WTC11 (cell line): ENCODE results near the gene TSEN54. TPM values are rescaled to one million over a fixed set of nuclear protein-coding genes. Genes with fewer than 3 reads are reported as not detected.

ENCODE experiments used
- ATAC-seq: fragments of 200-7000 bp; cut with Tn5 transposase; 2 replicates; pipeline ENCODE4 v1.10.0; 2021; ENCODE audit warnings: mild to moderate bottlenecking, moderate library complexity
- CTCF ChIA-PET: fragments of 300-600 bp; sonication (Branson Sonifier 250); formaldehyde crosslinking; loops from one replicate; lab custom pipeline; 2021; ENCODE audit warnings: antibody characterized with exemption; lab: Charles Lee
- POLR2A ChIA-PET: fragments of 350-600 bp; sonication (Branson Sonifier 250); formaldehyde crosslinking; loops from one replicate; lab custom pipeline; 2021; ENCODE audit warnings: antibody characterized with exemption; lab: Charles Lee
- DNase-seq: peaks from one replicate; pipeline ENCODE4 v3.0.0; 2021; ENCODE audit warnings: low spot score
- H3K27ac Mint-ChIP-seq: 2 replicates; pipeline ENCODE4 v1.8.0; 2021; ENCODE audit warnings: mixed read lengths
- H3K27me3 Mint-ChIP-seq: 2 replicates; pipeline ENCODE4 v1.8.0; 2021; ENCODE audit warnings: low read depth, mild to moderate bottlenecking, moderate library complexity, mixed read lengths
- H3K36me3 Mint-ChIP-seq: 2 replicates; pipeline ENCODE4 v1.8.0; 2021; ENCODE audit warnings: mixed read lengths
- H3K4me1 Mint-ChIP-seq: 2 replicates; pipeline ENCODE4 v1.8.0; 2022; ENCODE audit warnings: mixed read lengths
- H3K4me3 Mint-ChIP-seq: 2 replicates; pipeline ENCODE4 v1.8.0; 2021; ENCODE audit warnings: mild to moderate bottlenecking, moderate library complexity, mixed read lengths
- H3K9me3 Mint-ChIP-seq: 2 replicates; pipeline ENCODE4 v1.8.0; 2021; ENCODE audit warnings: mixed read lengths
- EMX1 ChIP-seq: fragments of 250-450 bp; sonication (Bioruptor Pico); IDR thresholded peaks from 2 replicates; pipeline ENCODE4 v1.8.0; 2021; ENCODE audit warnings: mild to moderate bottlenecking
- FOXJ3 ChIP-seq: sonication (generic); formaldehyde crosslinking; IDR thresholded peaks from 2 replicates; pipeline ENCODE4 v1.9.0; 2021; ENCODE audit warnings: missing genetic modification reagents, mild to moderate bottlenecking, borderline replicate concordance
- GRHL2 ChIP-seq: fragments of 250-450 bp; sonication (Bioruptor Pico); IDR thresholded peaks from 2 replicates; pipeline ENCODE4 v1.8.0; 2022; ENCODE audit warnings: mild to moderate bottlenecking, moderate library complexity; ENCODE audit not compliant: insufficient replicate concordance, severe bottlenecking
- HMGA2 ChIP-seq: fragments of 250-450 bp; sonication (Bioruptor Pico); IDR thresholded peaks from 2 replicates; pipeline ENCODE4 v1.4.0; 2021; ENCODE audit warnings: mild to moderate bottlenecking, moderate library complexity
- JAZF1 ChIP-seq: fragments of 250-450 bp; sonication (Bioruptor Pico); IDR thresholded peaks from 2 replicates; pipeline ENCODE4 v1.9.0; 2021; ENCODE audit warnings: moderate library complexity, mild to moderate bottlenecking, inconsistent platforms
- NFATC4 ChIP-seq: fragments of 250-450 bp; sonication (Bioruptor Pico); IDR thresholded peaks from 2 replicates; pipeline ENCODE4 v1.9.0; 2021; ENCODE audit warnings: mild to moderate bottlenecking
- RORB ChIP-seq: fragments of 250-450 bp; sonication (Bioruptor Pico); IDR thresholded peaks from 2 replicates; pipeline ENCODE4 v1.9.0; 2021; ENCODE audit warnings: mild to moderate bottlenecking
- SMAD3 ChIP-seq: sonication (generic); formaldehyde crosslinking; IDR thresholded peaks from 2 replicates; pipeline ENCODE4 v1.8.0; 2022; ENCODE audit warnings: missing genetic modification reagents, mild to moderate bottlenecking, borderline replicate concordance
- TCF7 ChIP-seq: sonication (generic); formaldehyde crosslinking; IDR thresholded peaks from 2 replicates; pipeline ENCODE4 v1.8.0; 2022; ENCODE audit warnings: mild to moderate bottlenecking, low read depth, missing genetic modification reagents, moderate library complexity
- TP53 ChIP-seq: sonication (generic); formaldehyde crosslinking; IDR thresholded peaks from 2 replicates; pipeline ENCODE4 v1.8.1; 2023; ENCODE audit warnings: mild to moderate bottlenecking, missing genetic modification reagents
- ZMAT4 ChIP-seq: fragments of 250-450 bp; sonication (Bioruptor Pico); IDR thresholded peaks from 2 replicates; pipeline ENCODE4 v1.9.0; 2021; ENCODE audit warnings: mild to moderate bottlenecking
- ZNF121 ChIP-seq: sonication (generic); formaldehyde crosslinking; IDR thresholded peaks from 2 replicates; pipeline ENCODE4 v1.8.0; 2023; ENCODE audit warnings: missing genetic modification reagents
- ZNF219 ChIP-seq: sonication (generic); formaldehyde crosslinking; IDR thresholded peaks from 2 replicates; pipeline ENCODE4 v1.8.0; 2023; ENCODE audit warnings: missing genetic modification reagents, mild to moderate bottlenecking, borderline replicate concordance
- ZNF281 ChIP-seq: sonication (generic); formaldehyde crosslinking; IDR thresholded peaks from 2 replicates; pipeline ENCODE4 v1.8.0; 2023; ENCODE audit warnings: mild to moderate bottlenecking, missing genetic modification reagents
- ZNF416 ChIP-seq: fragments of 250-450 bp; sonication (Bioruptor Pico); IDR thresholded peaks from 2 replicates; pipeline ENCODE4 v1.9.0; 2021; ENCODE audit warnings: mild to moderate bottlenecking, inconsistent platforms
- total RNA-seq: library from RNA; stranded (reverse); gene quantifications from 3 replicates; pipeline ENCODE4 v1.2.3, GENCODE V29; 2021
- TF ChIP-seq, protein P1 (sequence below): fragments of 250-450 bp; sonication (Bioruptor Pico); IDR thresholded peaks from 2 replicates; pipeline ENCODE4 v1.9.0; 2021; ENCODE audit warnings: mild to moderate bottlenecking
- TF ChIP-seq, protein P2 (sequence below): sonication (generic); formaldehyde crosslinking; IDR thresholded peaks from 2 replicates; pipeline ENCODE4 v1.8.1; 2022; ENCODE audit warnings: missing genetic modification reagents, borderline replicate concordance
- TF ChIP-seq, protein P3 (sequence below): fragments of 250-450 bp; sonication (Bioruptor Pico); conservative IDR thresholded peaks from 2 replicates; pipeline ENCODE4 v1.9.0; 2021; ENCODE audit warnings: mild to moderate bottlenecking
- TF ChIP-seq, protein P4 (sequence below): fragments of 200-600 bp; IDR thresholded peaks from 2 replicates; pipeline ENCODE4 v1.8.0; 2022; ENCODE audit warnings: antibody characterized with exemption
- TF ChIP-seq, protein P5 (sequence below): fragments of 250-450 bp; sonication (Bioruptor Pico); IDR thresholded peaks from 2 replicates; pipeline ENCODE4 v1.9.0; 2021; ENCODE audit warnings: moderate library complexity, mild to moderate bottlenecking, inconsistent platforms, borderline replicate concordance

The TSEN54 gene
- total RNA-seq, 1 experiment from 2014 or later = 53.4 TPM

- ATAC-seq = no peak
- no peak for DNase-seq
- CTCF ChIA-PET = no interaction called here
- H3K4me1 Mint-ChIP-seq = no peaks in the 10 kb centered on the region
- TF ChIP-seq, protein P1, sequence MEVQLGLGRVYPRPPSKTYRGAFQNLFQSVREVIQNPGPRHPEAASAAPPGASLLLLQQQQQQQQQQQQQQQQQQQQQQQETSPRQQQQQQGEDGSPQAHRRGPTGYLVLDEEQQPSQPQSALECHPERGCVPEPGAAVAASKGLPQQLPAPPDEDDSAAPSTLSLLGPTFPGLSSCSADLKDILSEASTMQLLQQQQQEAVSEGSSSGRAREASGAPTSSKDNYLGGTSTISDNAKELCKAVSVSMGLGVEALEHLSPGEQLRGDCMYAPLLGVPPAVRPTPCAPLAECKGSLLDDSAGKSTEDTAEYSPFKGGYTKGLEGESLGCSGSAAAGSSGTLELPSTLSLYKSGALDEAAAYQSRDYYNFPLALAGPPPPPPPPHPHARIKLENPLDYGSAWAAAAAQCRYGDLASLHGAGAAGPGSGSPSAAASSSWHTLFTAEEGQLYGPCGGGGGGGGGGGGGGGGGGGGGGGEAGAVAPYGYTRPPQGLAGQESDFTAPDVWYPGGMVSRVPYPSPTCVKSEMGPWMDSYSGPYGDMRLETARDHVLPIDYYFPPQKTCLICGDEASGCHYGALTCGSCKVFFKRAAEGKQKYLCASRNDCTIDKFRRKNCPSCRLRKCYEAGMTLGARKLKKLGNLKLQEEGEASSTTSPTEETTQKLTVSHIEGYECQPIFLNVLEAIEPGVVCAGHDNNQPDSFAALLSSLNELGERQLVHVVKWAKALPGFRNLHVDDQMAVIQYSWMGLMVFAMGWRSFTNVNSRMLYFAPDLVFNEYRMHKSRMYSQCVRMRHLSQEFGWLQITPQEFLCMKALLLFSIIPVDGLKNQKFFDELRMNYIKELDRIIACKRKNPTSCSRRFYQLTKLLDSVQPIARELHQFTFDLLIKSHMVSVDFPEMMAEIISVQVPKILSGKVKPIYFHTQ (CRISPR knock-in tag) = no peak
- no peak for TF ChIP-seq TCF7
- no peak for TF ChIP-seq ZNF281 (CRISPR knock-in tag)
- TF ChIP-seq, protein P2, sequence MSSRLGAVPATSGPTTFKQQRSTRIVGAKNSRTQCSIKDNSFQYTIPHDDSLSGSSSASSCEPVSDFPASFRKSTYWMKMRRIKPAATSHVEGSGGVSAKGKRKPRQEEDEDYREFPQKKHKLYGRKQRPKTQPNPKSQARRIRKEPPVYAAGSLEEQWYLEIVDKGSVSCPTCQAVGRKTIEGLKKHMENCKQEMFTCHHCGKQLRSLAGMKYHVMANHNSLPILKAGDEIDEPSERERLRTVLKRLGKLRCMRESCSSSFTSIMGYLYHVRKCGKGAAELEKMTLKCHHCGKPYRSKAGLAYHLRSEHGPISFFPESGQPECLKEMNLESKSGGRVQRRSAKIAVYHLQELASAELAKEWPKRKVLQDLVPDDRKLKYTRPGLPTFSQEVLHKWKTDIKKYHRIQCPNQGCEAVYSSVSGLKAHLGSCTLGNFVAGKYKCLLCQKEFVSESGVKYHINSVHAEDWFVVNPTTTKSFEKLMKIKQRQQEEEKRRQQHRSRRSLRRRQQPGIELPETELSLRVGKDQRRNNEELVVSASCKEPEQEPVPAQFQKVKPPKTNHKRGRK (CRISPR knock-in tag) = no peak
- no peak for TF ChIP-seq JAZF1 (CRISPR knock-in tag)
- no peak for TF ChIP-seq EMX1 (CRISPR knock-in tag)
- TF ChIP-seq RORB (CRISPR knock-in tag) = no peak
- no peak for TF ChIP-seq NFATC4 (CRISPR knock-in tag)
- TF ChIP-seq, protein P3, sequence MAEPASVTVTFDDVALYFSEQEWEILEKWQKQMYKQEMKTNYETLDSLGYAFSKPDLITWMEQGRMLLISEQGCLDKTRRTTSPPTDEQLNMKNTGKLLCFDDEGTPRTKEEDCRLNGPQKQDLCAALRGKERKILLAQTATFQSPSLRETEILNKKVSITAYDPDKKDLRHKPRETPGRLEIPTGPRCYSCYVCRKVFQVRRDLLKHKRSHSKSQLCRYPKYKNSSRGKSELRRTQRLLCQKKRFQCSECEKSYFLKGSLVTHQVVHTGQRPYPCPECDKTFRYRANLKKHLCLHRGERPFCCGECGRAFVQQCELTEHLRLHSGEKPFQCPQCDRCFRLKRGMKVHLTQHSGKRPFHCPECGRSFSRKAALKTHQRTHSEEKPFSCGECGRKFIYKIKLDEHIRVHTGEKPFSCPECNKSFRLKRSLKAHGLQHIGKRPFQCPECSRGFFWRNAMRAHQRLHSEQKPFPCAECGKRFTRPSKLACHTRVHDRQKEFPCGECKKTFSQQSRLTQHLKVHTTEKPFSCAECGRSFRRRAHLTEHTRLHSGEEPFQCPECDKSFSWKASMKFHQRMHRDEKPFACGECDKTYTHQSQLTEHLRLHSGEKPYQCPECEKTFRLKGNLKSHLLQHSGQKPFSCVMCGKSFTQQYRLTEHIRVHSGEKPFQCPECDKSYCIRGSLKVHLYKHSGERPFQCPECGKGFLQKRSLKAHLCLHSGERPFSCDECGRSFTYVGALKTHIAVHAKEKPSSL (CRISPR knock-in tag) = no peak
- TF ChIP-seq, protein P4, sequence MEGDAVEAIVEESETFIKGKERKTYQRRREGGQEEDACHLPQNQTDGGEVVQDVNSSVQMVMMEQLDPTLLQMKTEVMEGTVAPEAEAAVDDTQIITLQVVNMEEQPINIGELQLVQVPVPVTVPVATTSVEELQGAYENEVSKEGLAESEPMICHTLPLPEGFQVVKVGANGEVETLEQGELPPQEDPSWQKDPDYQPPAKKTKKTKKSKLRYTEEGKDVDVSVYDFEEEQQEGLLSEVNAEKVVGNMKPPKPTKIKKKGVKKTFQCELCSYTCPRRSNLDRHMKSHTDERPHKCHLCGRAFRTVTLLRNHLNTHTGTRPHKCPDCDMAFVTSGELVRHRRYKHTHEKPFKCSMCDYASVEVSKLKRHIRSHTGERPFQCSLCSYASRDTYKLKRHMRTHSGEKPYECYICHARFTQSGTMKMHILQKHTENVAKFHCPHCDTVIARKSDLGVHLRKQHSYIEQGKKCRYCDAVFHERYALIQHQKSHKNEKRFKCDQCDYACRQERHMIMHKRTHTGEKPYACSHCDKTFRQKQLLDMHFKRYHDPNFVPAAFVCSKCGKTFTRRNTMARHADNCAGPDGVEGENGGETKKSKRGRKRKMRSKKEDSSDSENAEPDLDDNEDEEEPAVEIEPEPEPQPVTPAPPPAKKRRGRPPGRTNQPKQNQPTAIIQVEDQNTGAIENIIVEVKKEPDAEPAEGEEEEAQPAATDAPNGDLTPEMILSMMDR = no peak
- no peak for TF ChIP-seq SMAD3 (CRISPR knock-in tag)
- TF ChIP-seq ZMAT4 (CRISPR knock-in tag) = no peak
- no peak for TF ChIP-seq TP53 (CRISPR knock-in tag)
- TF ChIP-seq ZNF121 (CRISPR knock-in tag) = no peak
- TF ChIP-seq GRHL2 = no peak
- TF ChIP-seq ZNF416 (CRISPR knock-in tag) = no peak
- no peak for TF ChIP-seq FOXJ3 (CRISPR knock-in tag)
- no peak for TF ChIP-seq ZNF219 (CRISPR knock-in tag)
- TF ChIP-seq HMGA2 (CRISPR knock-in tag) = no peak
- TF ChIP-seq, protein P5, sequence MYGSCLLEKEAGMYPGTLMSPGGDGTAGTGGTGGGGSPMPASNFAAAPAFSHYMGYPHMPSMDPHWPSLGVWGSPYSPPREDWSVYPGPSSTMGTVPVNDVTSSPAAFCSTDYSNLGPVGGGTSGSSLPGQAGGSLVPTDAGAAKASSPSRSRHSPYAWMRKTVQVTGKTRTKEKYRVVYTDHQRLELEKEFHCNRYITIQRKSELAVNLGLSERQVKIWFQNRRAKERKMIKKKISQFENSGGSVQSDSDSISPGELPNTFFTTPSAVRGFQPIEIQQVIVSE (CRISPR knock-in tag) = no peak
- TF ChIP-seq, all 79 proteins: peak for 0
- POLR2A ChIA-PET = no interaction called here
- Mint-ChIP-seq H3K36me3 (no peaks in the 10 kb centered on the region; the same call in 1 of the 2 replicates), H3K9me3 (no peaks in the 10 kb centered on the region), H3K27ac (no peak overlapping the region), H3K4me3 (no peak overlapping the region), H3K27me3 (no peaks in the 10 kb centered on the region)
Observed at GRCh38 chr17:75561927-75562603, 45.7 kb downstream of the TSEN54 start.
